ENCODE data around the gene NMNAT2.

DNA sequence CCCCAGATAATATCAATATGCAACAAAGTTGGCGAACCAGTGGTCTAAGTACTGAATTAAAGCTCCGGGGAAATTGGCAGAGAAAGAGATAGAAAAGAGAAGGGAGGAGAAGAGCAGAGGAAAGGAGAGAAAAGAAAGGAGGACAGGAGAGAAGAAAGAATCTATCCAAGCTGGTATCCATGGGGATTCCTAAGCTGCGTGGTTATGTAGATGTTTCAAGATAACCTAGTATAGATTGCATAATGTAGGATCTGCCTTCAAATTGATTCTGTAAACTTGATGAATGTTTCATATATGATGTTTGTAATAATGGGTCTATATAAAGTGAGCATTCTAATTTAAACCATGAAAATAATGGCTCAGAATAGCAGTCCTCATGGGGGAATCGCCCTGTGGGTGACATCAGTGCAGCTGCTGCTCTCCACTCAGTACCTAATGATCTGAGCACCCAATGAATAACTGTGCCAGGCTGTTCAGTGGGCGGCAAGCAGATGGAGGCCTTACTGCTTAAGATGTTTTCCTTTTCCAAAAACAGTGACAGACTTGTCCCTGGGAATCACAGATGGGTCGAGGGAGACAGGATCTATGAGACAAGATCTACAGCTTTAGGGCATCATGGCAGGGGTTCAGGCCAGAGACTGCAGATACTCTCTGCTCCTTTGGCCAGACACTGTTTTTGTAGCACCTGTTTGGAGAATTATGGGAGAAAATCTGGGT, 154.1 kb downstream of the NMNAT2 start:
- TF ChIP-seq POLR2A (IDR thresholded peaks at IDR 0.05): no peak
- TF ChIP-seq, protein P1, sequence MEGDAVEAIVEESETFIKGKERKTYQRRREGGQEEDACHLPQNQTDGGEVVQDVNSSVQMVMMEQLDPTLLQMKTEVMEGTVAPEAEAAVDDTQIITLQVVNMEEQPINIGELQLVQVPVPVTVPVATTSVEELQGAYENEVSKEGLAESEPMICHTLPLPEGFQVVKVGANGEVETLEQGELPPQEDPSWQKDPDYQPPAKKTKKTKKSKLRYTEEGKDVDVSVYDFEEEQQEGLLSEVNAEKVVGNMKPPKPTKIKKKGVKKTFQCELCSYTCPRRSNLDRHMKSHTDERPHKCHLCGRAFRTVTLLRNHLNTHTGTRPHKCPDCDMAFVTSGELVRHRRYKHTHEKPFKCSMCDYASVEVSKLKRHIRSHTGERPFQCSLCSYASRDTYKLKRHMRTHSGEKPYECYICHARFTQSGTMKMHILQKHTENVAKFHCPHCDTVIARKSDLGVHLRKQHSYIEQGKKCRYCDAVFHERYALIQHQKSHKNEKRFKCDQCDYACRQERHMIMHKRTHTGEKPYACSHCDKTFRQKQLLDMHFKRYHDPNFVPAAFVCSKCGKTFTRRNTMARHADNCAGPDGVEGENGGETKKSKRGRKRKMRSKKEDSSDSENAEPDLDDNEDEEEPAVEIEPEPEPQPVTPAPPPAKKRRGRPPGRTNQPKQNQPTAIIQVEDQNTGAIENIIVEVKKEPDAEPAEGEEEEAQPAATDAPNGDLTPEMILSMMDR (IDR thresholded peaks at IDR 0.05): no peak
- TF ChIP-seq EP300 (IDR thresholded peaks at IDR 0.05): no peak
